Measurements from ENCODE around the gene SDHA. TPM values are rescaled to one million over a fixed set of nuclear protein-coding genes. Genes with fewer than 3 reads are reported as not detected.
"Not testable (repeated sequence)": the region's sequence is repeated elsewhere in the genome, so short reads cannot be mapped to it uniquely, and the experiment has no call there.

SDHA gene
- polyA plus RNA-seq, 1 donor: 101 TPM

GRCh38 chr5:197031-197430 is 21.1 kb upstream of the SDHA start:
- not testable (repeated sequence) for DNase-seq (ENCODE audit: low read depth)

DNA sequence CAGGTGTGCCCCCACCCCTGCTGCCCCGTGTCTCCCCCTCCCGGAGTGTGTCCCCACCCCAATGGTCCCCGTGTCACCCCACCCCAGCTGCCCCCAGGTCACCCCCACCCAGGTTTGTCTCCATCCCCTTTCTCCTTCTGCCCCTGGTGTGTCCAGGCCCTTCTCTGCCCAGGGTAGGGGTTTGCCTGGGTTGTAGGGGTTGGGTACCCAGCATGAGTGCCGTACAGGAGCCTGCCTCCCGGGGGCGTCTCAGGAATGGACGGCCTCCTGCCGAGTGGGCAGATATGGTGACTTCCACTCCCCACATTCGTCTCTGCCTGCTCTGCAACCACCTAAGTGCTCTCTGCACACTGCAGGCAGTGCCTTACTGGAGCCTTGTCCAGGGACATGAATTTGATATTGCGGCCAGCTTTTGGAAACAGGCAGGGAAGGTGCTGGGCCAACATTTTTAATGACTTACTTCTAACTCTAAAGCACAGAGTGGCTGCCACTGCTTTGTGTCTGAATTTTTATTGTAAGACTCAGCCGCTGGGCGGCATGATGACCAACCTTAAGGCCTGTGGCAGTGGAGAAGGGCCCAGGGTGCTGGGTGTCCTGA is 20.1 kb upstream of the SDHA start:
- DNase-seq (ENCODE audit: low read depth): no peak

DNA sequence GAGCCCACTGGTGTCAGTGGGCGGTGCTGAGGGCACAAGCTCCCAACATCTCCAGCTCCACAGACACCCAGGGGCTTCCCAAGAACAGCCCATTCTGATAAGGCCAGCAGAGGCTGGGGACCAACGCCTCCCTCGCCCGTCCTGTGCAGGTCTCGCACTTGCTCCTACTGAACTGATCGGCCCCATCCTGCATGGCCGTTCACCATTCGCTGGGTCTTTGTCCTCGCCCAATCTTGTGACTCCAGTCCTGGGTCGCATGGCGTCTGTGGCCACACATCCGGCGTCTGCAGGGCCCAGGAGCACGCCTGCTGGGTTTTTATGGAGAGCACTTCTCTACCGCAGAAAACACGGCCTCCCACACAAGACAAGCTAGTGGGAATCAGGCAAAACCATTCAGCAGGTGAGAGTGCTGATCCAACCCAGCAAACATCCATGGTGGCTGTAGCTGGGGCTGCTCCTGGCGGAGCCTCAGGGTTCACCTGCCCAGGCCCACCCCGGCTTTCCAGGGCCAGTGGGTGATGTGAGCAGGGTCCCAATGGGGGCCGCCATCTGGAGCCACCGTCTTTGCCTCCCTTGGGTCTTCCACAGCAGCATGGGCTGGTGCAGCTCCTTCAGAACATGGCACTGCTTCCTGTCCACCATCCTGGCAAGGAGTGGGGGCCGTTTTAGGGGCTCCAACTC is 19.5 kb upstream of the SDHA start:
- DNase-seq (ENCODE audit: low read depth): no peak

GRCh38 chr5:199197-199949 is 18.7 kb upstream of the SDHA start:
- DNase-seq (ENCODE audit: low read depth): no peak

DNA sequence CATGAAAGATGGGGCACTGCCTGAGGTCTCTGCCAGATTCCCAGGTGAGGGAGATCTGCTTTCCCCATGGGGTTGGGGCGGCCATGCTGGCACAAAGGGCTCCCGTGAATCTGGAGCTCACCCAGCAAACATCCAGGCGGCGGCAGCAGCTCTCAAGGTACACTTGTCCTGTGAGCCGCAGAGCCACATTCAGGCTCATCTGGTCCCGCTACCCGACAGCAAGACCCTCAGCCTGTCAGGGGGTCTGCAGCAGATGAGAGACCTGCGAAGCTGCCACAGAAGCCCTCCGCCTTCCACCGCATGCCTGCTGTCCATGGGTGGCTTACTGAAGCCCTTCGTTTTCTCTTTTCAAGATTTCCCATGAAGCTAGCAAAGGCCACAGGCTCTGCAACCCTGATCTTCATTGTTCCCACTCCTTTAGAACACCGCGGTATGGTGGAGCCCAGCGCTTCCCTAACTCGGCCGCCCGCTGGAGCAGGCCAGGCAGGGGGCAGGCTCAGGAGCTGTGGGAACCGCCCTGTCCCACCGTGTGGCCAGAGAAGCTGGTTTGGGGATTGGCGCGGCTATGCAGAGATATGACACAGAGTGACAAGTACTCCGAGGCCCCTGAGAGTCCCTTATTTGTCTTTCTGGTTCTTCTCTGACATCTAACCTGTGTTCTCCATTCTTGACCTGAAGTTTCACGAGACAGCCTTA is 18.0 kb upstream of the SDHA start:
- DNase-seq (ENCODE audit: low read depth): no peak

DNA sequence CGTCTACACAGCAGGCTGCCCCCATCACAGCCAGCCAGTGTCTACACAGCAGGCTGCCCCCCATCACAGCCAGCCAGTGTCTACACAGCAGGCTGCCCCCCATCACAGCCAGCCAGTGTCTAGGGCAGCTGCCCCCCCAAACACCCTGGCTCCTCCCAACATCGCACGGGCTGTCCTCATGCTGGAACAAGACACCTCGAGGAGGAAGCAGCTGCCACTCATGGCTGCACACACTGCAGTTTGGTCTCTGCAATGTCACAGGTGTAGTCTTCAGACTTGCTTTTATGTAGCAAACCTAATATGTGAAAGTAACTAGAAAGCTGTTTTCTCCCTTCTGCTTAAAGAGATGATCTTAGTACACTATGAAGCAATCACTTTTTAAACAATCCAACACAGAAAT is 17.1 kb upstream of the SDHA start:
- DNase-seq (ENCODE audit: low read depth): no peak

DNA sequence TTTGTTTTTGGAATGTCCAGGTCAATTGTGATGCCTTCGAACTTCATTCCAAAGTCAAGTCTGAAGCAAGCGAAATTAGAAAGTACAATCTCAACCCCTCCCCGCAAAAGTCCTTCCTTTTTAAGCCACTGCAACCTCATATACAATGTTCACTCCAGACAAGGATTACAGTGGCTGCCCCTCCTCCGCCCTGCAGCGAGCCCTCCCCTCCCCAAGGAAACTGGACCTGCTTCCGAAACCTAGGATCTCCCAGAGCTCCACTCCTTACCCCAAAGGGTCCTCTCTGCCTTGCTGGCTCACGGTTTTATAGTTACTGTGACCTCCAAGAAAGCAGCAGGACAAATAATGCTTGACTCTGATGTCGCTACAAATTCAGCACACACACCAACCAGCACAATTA is 16.4 kb upstream of the SDHA start:
- no peak for DNase-seq (ENCODE audit: low read depth)

- no peak for DNase-seq (ENCODE audit: low read depth)
Measured at GRCh38 chr5:203246-203930, 14.7 kb upstream of the SDHA start.

- no peak for DNase-seq (ENCODE audit: low read depth)
Measured at GRCh38 chr5:204001-204400, 14.1 kb upstream of the SDHA start.

GRCh38 chr5:204462-204861 is 13.7 kb upstream of the SDHA start:
- DNase-seq (ENCODE audit: low read depth): no peak

- DNase-seq (ENCODE audit: low read depth): no peak
Measured at GRCh38 chr5:204966-205670, 13.0 kb upstream of the SDHA start.

GRCh38 chr5:206406-206805 is 11.7 kb upstream of the SDHA start:
- DNase-seq (ENCODE audit: low read depth): no peak

GRCh38 chr5:206927-207536 is 11.1 kb upstream of the SDHA start:
- DNase-seq (ENCODE audit: low read depth): no peak

- no peak for DNase-seq (ENCODE audit: low read depth)
Measured at GRCh38 chr5:207599-207998, 10.5 kb upstream of the SDHA start.

DNA sequence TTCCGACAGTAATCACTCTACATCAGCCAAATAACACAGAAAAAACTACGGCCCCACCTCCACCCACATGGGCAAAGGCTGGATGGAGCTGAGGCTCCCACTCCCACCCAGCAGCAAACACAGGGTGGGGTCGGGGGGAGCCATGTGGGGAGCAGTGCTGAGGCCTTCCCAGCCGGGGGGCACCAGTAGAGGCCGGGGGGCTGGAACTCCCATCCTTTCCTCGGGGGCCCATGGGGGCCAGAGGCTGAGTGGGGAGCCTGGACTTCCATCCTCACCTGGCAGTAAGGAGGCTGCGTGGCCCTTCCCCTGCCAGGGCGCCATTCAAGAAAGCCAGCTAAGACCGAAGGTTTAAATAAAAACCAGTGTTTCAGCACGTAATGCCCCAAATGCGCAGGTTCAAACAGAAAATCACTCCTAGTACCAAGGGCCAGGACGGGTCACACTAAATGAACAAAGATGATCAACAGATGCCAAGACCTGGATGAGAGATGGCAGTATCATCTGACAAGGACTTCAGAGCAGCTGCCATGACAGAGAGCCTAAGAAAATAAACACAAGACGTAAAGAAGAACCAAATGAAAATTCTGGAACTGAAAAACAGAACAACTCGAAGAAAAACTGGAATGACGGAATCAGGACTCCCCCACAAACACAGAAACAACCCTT is 9.5 kb upstream of the SDHA start:
- no peak for DNase-seq (ENCODE audit: low read depth)

DNA sequence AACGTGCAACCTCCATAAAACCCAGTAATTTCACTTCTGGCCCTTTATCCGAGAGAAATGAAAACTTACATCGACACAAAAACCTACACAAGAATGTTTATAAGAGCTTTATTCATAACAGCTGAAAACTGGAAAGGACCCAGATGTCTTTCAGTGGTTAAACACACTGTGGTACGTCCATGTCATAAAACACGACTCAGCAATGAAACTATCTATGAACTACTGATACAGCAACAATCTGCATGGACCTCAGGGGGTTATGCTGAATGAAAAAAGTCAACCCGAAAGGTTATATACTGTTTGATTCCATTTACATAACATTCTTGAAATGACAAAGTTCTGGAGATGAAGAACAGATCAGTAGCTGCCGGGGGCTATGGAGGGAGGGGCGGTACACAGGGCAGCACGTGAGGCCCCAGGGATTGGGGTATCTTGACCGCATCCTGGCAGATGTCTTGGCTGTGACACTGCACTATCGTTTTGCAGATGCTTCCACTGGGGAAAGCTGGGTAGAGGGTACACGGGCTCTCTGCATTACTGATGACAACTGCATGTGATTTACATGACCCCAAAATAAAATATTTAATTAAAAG is 4.2 kb upstream of the SDHA start:
- DNase-seq (ENCODE audit: low read depth): no peak

GRCh38 chr5:215256-215655 is 2.9 kb upstream of the SDHA start:
- not testable (repeated sequence) for DNase-seq (ENCODE audit: low read depth)

- DNase-seq (ENCODE audit: low read depth): not testable (repeated sequence)
Measured at GRCh38 chr5:216076-216475, 2.0 kb upstream of the SDHA start.

- no peak for DNase-seq (ENCODE audit: low read depth)
Measured at GRCh38 chr5:218457-219291, 554 bp downstream of the SDHA start.
